Measurements from ENCODE around the gene TMED3. TPM values are rescaled to one million over a fixed set of nuclear protein-coding genes. Genes with fewer than 3 reads are reported as not detected.
A peak's percentile ranks its signal among the peaks of the same experiment; 100 is the strongest.

The TMED3 gene
- total RNA-seq, 1 donor from 2014 or later, result 49.3 TPM

DNA sequence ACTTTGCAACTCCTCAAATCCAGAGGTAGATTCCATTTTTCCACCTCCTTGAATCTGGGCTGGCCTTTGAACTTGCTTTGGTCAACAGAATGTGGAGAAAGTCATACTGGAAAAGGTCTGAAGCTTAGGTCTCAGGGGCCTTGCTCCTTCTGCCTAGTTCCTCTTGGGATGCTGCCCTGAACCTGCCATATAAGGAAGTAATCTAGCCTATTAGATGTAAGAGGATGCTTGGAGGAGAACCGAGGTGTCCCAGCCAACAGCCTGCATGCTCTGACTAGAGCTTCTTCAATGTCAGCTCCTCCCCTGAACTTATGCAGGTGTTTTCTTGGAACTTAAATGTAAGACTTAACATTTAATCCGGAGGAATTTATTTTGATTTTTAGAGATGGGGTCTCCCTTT, 2.0 kb upstream of the TMED3 start:
- no peak for DNase-seq (ENCODE audit: low spot score, unreplicated experiment)
- Mint-ChIP-seq H3K9me3 (ENCODE audit: low read depth) (no peaks in the 10 kb centered on the region), H3K4me1 (ENCODE audit: low read depth) (peaks cover 14% of the 10 kb centered on the region), H3K4me3 (ENCODE audit: low read depth) (no peak overlapping the region), H3K36me3 (ENCODE audit: insufficient read depth) (peaks cover 6% of the 10 kb centered on the region), H3K27me3 (peaks cover 60% of the 10 kb centered on the region), H3K27ac (no peak overlapping the region)
- TF ChIP-seq, protein P1, sequence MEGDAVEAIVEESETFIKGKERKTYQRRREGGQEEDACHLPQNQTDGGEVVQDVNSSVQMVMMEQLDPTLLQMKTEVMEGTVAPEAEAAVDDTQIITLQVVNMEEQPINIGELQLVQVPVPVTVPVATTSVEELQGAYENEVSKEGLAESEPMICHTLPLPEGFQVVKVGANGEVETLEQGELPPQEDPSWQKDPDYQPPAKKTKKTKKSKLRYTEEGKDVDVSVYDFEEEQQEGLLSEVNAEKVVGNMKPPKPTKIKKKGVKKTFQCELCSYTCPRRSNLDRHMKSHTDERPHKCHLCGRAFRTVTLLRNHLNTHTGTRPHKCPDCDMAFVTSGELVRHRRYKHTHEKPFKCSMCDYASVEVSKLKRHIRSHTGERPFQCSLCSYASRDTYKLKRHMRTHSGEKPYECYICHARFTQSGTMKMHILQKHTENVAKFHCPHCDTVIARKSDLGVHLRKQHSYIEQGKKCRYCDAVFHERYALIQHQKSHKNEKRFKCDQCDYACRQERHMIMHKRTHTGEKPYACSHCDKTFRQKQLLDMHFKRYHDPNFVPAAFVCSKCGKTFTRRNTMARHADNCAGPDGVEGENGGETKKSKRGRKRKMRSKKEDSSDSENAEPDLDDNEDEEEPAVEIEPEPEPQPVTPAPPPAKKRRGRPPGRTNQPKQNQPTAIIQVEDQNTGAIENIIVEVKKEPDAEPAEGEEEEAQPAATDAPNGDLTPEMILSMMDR (IDR thresholded peaks at IDR 0.05; ENCODE audit: unreplicated experiment), result no peak

DNA sequence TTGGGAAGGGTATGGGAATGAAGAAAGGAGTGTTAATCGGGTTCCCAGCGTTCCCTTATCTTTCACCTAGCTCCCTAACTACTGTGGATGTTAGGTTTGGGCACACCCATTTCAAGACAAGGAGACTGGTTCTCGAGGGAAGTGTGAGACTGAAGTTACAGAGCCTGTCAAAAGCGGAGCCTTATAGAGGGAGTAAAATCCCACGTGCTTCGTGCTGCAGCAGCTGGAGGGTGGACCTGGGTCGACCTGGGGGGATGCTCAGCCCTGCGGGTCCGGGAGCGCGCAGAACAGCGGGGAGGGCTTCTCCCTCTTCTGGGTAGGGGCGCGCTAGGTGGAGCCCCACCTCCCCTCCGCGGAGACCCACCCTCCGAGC, 314 bp upstream of the TMED3 start:
- TF ChIP-seq, protein P1 (IDR thresholded peaks at IDR 0.05; ENCODE audit: unreplicated experiment), result no peak
- H3K36me3 Mint-ChIP-seq (ENCODE audit: insufficient read depth), result peaks cover 14% of the 10 kb centered on the region
- no peak for DNase-seq (ENCODE audit: low spot score, unreplicated experiment)
- H3K4me1 Mint-ChIP-seq (ENCODE audit: low read depth), result peaks cover 14% of the 10 kb centered on the region
- peak overlapping the region; percentile 83 for H3K4me3 Mint-ChIP-seq (ENCODE audit: low read depth)
- H3K9me3 Mint-ChIP-seq (ENCODE audit: low read depth), result no peaks in the 10 kb centered on the region
- peaks cover 43% of the 10 kb centered on the region for H3K27me3 Mint-ChIP-seq
- peak overlapping the region; percentile 76 for H3K27ac Mint-ChIP-seq

DNA sequence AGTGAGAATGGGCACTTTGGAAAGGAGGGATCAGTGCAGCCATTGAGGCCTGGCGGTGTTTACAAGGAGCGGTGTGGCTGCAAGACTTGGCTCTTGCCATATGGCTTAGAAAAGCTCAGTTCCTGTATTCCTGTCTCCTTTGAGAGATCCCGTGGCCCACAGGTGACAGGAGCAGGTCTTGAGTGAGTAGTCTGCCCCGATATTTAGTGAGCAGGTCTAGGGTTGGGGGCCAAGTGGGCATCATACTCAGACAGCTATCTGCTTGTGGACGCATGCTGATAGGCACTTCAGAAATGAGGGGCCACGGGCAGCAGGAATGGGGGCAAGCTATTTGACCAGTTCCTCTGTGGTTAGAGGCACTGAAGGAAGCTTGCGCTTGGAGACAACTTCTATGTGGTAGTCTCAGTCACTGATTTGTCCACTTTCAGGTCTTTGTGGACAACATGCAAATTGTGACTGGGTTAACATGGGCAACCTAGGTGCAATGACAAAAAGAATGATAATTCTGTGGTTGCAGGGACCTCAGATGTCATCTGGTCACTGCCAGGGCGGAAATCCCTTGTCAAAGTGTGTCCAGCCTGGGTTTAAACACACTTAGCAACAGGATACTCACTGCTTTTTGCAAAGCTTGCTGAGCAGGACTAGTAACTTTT, 1.1 kb downstream of the TMED3 start:
- Mint-ChIP-seq H3K36me3 (ENCODE audit: insufficient read depth) (peaks cover 21% of the 10 kb centered on the region), H3K27ac (peak overlapping the region; percentile 85), H3K9me3 (ENCODE audit: low read depth) (no peaks in the 10 kb centered on the region), H3K4me3 (ENCODE audit: low read depth) (peak overlapping the region; percentile 83), H3K27me3 (peaks cover 34% of the 10 kb centered on the region), H3K4me1 (ENCODE audit: low read depth) (peaks cover 14% of the 10 kb centered on the region)
- DNase-seq (ENCODE audit: low spot score, unreplicated experiment), result no peak
- TF ChIP-seq, protein P1 (IDR thresholded peaks at IDR 0.05; ENCODE audit: unreplicated experiment), result no peak

DNA sequence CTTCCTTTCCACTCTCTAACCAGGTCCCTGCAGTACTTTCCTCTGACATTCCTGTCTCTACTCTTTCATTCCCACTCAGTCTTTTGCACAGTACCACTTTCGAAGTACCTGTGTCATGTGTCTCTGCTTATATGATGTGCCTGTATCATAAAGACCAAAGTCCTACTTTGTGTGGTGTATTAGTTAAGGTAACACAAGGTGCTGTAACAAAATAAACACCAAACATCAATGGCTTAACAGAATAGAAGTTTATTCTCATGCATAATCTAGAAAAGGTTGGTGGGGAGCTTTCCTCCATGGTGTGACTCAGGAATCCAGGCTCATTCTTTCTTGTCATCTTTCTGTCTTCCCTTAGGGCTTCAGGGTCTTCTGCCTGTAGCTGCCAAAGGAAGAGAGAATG, 3.3 kb downstream of the TMED3 start:
- Mint-ChIP-seq H3K4me3 (ENCODE audit: low read depth) (no peak overlapping the region), H3K27me3 (peaks cover 14% of the 10 kb centered on the region), H3K36me3 (ENCODE audit: insufficient read depth) (peaks cover 31% of the 10 kb centered on the region), H3K4me1 (ENCODE audit: low read depth) (peaks cover 14% of the 10 kb centered on the region), H3K9me3 (ENCODE audit: low read depth) (no peaks in the 10 kb centered on the region), H3K27ac (no peak overlapping the region)
- no peak for DNase-seq (ENCODE audit: low spot score, unreplicated experiment)
- TF ChIP-seq, protein P1 (IDR thresholded peaks at IDR 0.05; ENCODE audit: unreplicated experiment), result no peak

DNA sequence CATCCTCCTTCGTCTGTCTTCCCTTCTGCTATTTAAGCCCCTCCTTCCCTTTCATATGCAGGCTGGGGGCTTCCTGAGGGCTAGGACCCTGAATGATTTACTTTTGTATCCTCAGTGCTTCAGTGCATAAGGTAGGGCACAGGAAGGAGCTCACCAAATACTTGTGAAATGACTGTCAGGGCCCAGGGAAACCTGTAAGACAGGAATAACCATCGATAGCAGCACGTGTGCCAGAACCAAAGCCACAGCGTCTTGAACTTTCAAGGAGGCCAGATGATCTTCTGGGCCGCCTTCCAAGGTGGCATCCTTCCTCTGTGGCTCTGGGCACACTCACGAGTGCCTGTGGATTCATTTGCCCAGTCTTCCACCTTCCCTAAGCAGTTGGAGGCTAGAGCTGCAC, 3.9 kb downstream of the TMED3 start:
- Mint-ChIP-seq H3K9me3 (ENCODE audit: low read depth) (no peaks in the 10 kb centered on the region), H3K4me3 (ENCODE audit: low read depth) (no peak overlapping the region), H3K36me3 (ENCODE audit: insufficient read depth) (peaks cover 36% of the 10 kb centered on the region), H3K4me1 (ENCODE audit: low read depth) (peaks cover 14% of the 10 kb centered on the region), H3K27me3 (peaks cover 7% of the 10 kb centered on the region), H3K27ac (no peak overlapping the region)
- TF ChIP-seq, protein P1 (IDR thresholded peaks at IDR 0.05; ENCODE audit: unreplicated experiment), result no peak
- no peak for DNase-seq (ENCODE audit: low spot score, unreplicated experiment)
